HG02852 (cell line): ENCODE data around the gene EPHB2.

Source experiments
- ATAC-seq: cut with Tn5 transposase; IDR thresholded peaks from one replicate; pipeline ENCODE4 v1.9.1; 2021; ENCODE audit warnings: mild to moderate bottlenecking, moderate library complexity; ENCODE audit not compliant: unreplicated experiment

Gene EPHB2

DNA sequence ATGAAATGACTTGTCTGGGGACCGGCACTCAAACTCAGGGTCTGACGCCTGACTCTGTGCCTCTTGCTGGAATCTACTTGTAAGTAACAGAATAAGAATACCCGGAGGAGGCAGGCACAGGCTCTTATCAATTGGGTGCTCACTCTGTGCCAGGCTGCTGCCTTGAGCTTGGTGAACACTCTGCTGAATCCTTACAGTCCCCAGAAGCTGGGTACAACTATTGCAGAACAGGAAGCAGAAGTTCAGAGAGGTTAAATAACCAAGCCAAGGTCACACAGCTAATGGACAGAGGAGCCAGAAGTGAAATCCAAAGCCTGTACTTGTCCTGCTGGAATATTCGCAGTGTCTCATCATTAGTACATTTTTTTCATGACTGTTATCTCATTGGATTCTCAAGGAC is 86.0 kb downstream of the EPHB2 start:
- no peak for ATAC-seq

GRCh38 chr1:22798083-22798482 is 87.4 kb downstream of the EPHB2 start:
- no peak for ATAC-seq

- ATAC-seq, result no peak
Observed at GRCh38 chr1:22799971-22800370, 89.3 kb downstream of the EPHB2 start.

GRCh38 chr1:22800629-22801028 is 90.0 kb downstream of the EPHB2 start:
- ATAC-seq, result no peak

DNA sequence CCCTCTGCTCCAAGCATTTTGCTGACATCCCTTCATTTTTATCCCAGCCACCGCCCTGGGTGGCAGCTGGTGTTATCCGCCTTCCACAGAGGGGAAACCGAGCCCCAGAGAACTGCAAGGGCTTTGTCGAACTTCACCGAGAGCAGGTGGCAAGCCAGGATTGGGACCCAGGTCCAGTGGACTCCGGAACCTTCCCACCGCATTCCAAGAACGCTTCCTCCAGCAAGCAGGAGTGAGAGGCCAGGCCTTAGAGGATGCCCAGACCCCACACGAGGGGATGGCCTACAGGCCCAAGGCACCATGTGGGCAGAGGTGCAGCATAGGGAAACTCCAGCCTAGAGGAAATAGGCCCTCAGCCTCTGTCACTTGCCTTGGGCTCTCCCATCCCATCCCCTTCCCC is 90.7 kb downstream of the EPHB2 start:
- ATAC-seq, result no peak

DNA sequence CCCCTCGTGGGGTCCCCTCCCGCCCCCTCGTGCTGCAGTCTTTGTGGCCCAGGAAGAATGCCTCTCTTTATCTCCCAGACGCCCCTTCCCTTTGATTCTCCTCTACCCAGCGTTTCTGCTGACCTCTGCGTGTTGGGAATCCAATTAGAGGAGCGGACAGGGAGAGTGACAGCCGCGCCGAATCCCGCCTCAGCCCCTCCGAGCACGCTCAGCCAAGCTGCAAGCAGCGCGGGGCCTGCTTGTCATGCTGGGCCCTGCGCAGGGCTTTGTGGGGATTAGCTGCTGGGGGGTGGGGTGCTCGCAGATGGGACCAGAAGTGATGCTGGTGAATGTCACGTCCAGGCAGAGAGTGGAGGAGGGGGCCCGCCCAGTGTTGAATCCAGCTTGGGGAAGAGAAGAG is 91.1 kb downstream of the EPHB2 start:
- no peak for ATAC-seq

- no peak for ATAC-seq
Observed at GRCh38 chr1:22803833-22804232, 93.2 kb downstream of the EPHB2 start.

DNA sequence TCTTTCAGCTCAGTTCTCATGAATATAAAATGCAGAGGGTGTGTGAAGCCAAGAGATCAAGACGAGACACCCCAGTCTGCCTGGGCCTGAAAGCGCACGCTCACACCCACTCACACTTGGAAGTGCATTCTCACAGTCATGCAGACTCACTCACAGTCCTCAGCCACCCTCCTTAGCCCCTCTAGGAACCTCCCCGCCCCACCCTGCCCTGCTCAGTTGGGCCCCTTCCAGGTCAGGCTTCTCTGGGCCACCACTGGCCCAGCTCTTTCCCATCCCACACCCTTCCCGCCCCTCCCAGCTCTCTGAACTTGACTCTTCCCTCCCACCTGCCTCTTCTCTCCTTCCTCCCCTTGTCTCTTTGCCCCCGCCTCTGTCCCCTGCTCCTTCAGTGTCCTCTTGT is 93.8 kb downstream of the EPHB2 start:
- ATAC-seq, result no peak

- no peak for ATAC-seq
Observed at GRCh38 chr1:22804969-22805671, 94.5 kb downstream of the EPHB2 start.

GRCh38 chr1:22805672-22806038 is 95.0 kb downstream of the EPHB2 start:
- ATAC-seq, result no peak

DNA sequence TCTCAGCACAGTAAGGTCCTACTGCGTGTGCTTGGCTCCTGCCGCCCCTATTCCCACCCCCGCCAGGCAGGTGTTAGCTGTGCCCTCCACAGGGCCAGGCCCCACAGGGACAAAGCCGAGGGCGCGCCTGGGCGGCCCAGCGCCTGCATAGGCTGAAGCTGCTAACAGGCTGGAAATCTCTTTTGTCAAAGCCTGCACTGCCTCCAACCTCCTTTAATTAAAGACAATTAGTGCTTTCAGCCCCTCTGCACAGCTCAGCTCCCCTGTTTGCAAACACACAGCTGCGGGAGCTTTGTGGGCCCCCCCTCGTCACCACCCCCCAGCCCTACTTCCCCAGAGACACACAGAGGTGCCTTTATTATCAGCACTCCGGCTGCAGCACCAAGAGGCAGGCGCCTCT is 95.9 kb downstream of the EPHB2 start:
- no peak for ATAC-seq

DNA sequence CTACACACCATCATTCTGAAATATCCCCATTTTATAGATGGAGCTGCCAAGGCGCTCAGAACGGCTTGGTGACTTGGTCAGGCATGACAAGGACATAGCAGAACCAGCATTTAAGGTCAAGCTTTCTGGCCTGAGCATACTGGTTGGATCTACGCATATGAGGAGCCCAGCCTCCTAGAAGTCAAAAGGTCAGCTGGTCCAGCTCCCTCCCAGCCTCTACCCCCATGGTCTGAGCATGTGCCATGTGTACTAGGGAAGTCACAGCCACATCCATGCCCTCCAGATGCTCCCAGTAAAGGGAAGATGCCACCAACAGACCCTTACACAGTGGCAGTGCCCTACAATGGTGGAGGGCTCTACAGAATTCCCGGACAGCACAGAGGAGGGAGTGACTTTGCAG is 96.7 kb downstream of the EPHB2 start:
- ATAC-seq, result no peak

GRCh38 chr1:22808186-22808675 is 97.6 kb downstream of the EPHB2 start:
- no peak for ATAC-seq

GRCh38 chr1:22808676-22809483 is 98.2 kb downstream of the EPHB2 start:
- ATAC-seq, result no peak

DNA sequence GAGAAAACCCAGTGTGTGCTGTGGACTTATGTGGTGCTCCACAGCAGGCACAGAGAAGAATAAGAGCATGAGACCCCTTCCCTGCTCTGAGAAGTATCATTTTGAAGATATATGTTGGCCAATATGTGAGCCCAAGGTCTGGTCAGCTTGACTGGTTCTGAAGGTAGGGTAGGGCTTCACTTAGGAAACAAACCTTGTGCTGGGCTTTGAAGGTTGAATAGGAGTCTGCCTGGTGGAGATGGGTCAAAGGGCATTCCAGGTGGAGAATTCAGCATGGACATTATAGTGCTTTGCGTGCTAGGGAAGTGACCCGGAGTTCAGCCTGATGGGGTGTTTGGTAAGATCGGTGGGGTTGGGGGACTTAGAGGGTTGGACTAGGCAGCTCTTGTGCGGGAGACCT is 99.1 kb downstream of the EPHB2 start:
- no peak for ATAC-seq

GRCh38 chr1:22810378-22810777 is 99.7 kb downstream of the EPHB2 start:
- no peak for ATAC-seq

GRCh38 chr1:22812092-22812880 is 101.6 kb downstream of the EPHB2 start:
- ATAC-seq, result no peak

- ATAC-seq, result no peak
Observed at GRCh38 chr1:22812993-22813790, 102.6 kb downstream of the EPHB2 start.

GRCh38 chr1:22814176-22815042 is 103.8 kb downstream of the EPHB2 start:
- ATAC-seq, result no peak

GRCh38 chr1:22815043-22815365 is 104.4 kb downstream of the EPHB2 start:
- no peak for ATAC-seq
